K562 (cell line): ENCODE results near the gene RNU5D-1. TPM values are rescaled to one million over a fixed set of nuclear protein-coding genes. Genes with fewer than 3 reads are reported as not detected.

Experiments
- ASH1L ChIP-seq: fragments of 450-650 bp; IDR thresholded peaks from 2 replicates; pipeline ENCODE4 v1.6.1; 2018; ENCODE audit warnings: borderline replicate concordance, mild to moderate bottlenecking, low read depth; ENCODE audit not compliant: partially characterized antibody
- GTF2E2 ChIP-seq: fragments of 200-800 bp; sonication (Bioruptor generic); IDR thresholded peaks from 2 replicates; pipeline ENCODE4 v1.6.1; 2016; ENCODE audit warnings: missing genetic modification characterization, missing compliant biosample characterization
- POLR2A ChIP-seq: fragments of 450-650 bp; conservative IDR thresholded peaks from 2 replicates; pipeline ENCODE4 v1.6.1; 2016
- POLR2B ChIP-seq: fragments of 450-650 bp; IDR thresholded peaks from 2 replicates; pipeline ENCODE4 v1.6.1; 2018; ENCODE audit warnings: low read depth; ENCODE audit not compliant: partially characterized antibody
- POLR3G ChIP-seq: IDR thresholded peaks from 2 replicates; pipeline ENCODE4 v1.6.1; 2011; ENCODE audit not compliant: insufficient read length, insufficient replicate concordance; ENCODE audit errors: extremely low read depth
- SMARCE1 ChIP-seq: fragments of 450-650 bp; IDR thresholded peaks from 2 replicates; pipeline ENCODE4 v1.7.1; 2016; ENCODE audit warnings: mild to moderate bottlenecking
- TAF9B ChIP-seq: fragments of 450-650 bp; IDR thresholded peaks from 2 replicates; pipeline ENCODE4 v1.6.1; 2018; ENCODE audit warnings: mild to moderate bottlenecking; ENCODE audit not compliant: partially characterized antibody
- TCF7 ChIP-seq: sonication (generic); IDR thresholded peaks from 2 replicates; pipeline ENCODE4 v1.6.1; 2016; ENCODE audit warnings: antibody characterized with exemption, borderline replicate concordance
- TEAD2 ChIP-seq: fragments of 450-650 bp; IDR thresholded peaks from 2 replicates; pipeline ENCODE4 v1.6.1; 2016; ENCODE audit warnings: missing genetic modification characterization, control low read depth, missing compliant biosample characterization
- ZFP36 ChIP-seq: fragments of 150-350 bp; IDR thresholded peaks from 2 replicates; pipeline ENCODE4 v1.6.1; 2018; ENCODE audit warnings: low read length, low read depth; ENCODE audit not compliant: partially characterized antibody
- ZNF224 ChIP-seq: sonication (generic); formaldehyde crosslinking; IDR thresholded peaks from 2 replicates; pipeline ENCODE4 v1.8.0; 2022; ENCODE audit warnings: mild to moderate bottlenecking, missing genetic modification reagents
- ZNF280A ChIP-seq: fragments of 450-650 bp; IDR thresholded peaks from 2 replicates; pipeline ENCODE4 v1.6.1; 2018; ENCODE audit warnings: mild to moderate bottlenecking, low read depth; ENCODE audit not compliant: partially characterized antibody
- ZNF3 ChIP-seq: fragments of 250-450 bp; sonication (Bioruptor Pico); IDR thresholded peaks from 2 replicates; pipeline ENCODE4 v1.5.0; 2021; ENCODE audit warnings: mild to moderate bottlenecking, moderate library complexity
- ZNF316 ChIP-seq: fragments of 450-650 bp; IDR thresholded peaks from 2 replicates; pipeline ENCODE4 v1.6.1; 2016
- ZZZ3 ChIP-seq: fragments of 450-650 bp; IDR thresholded peaks from 2 replicates; pipeline ENCODE4 v1.6.1; 2016; ENCODE audit warnings: antibody characterized with exemption, mild to moderate bottlenecking, moderate library complexity
- polyA plus RNA-seq, 8 experiments: library from polyadenylated mRNA; depleted of rRNA in 4 of 8; stranded (reverse) in 5 of 8; unstranded in 3 of 8; fragments of >200 nt; fragmentation: Nextera tagmentation in 2 of 8; fragmentation: Illumina TruSeq in 1 of 8; extraction: Ambion mirVana in 2 of 8; extraction: Trizol in 1 of 8; gene quantifications; 2 replicates each; pipeline versions ENCODE4 v1.2.1 to v1.2.3, GENCODE V29; 2011 to 2014; ENCODE audit warnings: inconsistent platforms in 1 of 8, missing spikeins in 1 of 8
- total RNA-seq, 7 experiments: library from RNA; depleted of rRNA in 6 of 7; stranded (reverse); fragments of >200 nt in 6 of 7; fragmentation: Illumina TruSeq in 2 of 7; extraction: Trizol in 2 of 7; gene quantifications; 2 replicates each; pipeline versions ENCODE4 v1.2.1 to v1.2.3, GENCODE V29; 2011 to 2021; ENCODE audit warnings: low replicate concordance in 1 of 7
- TF ChIP-seq, protein P1 (sequence below): fragments of 250-450 bp; sonication (Bioruptor Pico); IDR thresholded peaks from 2 replicates; pipeline ENCODE4 v1.9.0; 2021; ENCODE audit warnings: mild to moderate bottlenecking, inconsistent platforms
- TF ChIP-seq, protein P2 (sequence below): fragments of 450-650 bp; IDR thresholded peaks from one replicate; pipeline ENCODE4 v1.6.1; 2018; ENCODE audit warnings: mild to moderate bottlenecking, moderate library complexity; ENCODE audit not compliant: partially characterized antibody
- TF ChIP-seq, protein P3 (sequence below): sonication (generic); formaldehyde crosslinking; IDR thresholded peaks from 2 replicates; pipeline ENCODE4 v1.8.0; 2022; ENCODE audit warnings: mild to moderate bottlenecking, missing genetic modification reagents
- TF ChIP-seq, protein P4 (sequence below): sonication (generic); formaldehyde crosslinking; IDR thresholded peaks from 2 replicates; pipeline ENCODE4 v1.8.0; 2023; ENCODE audit warnings: mild to moderate bottlenecking, missing genetic modification reagents

Gene RNU5D-1
- total and polyA plus RNA-seq, 9 of the 15 experiments (the other 6 are each of a cell fraction or from before 2014, with no cell fraction given), result under 0.01 TPM; not detected in 8

GRCh38 chr1:44775930-44776729 is 45.2 kb upstream of the RNU5D-1 start (continued):
- TF ChIP-seq ASH1L, result no peak
- TF ChIP-seq, protein P1, sequence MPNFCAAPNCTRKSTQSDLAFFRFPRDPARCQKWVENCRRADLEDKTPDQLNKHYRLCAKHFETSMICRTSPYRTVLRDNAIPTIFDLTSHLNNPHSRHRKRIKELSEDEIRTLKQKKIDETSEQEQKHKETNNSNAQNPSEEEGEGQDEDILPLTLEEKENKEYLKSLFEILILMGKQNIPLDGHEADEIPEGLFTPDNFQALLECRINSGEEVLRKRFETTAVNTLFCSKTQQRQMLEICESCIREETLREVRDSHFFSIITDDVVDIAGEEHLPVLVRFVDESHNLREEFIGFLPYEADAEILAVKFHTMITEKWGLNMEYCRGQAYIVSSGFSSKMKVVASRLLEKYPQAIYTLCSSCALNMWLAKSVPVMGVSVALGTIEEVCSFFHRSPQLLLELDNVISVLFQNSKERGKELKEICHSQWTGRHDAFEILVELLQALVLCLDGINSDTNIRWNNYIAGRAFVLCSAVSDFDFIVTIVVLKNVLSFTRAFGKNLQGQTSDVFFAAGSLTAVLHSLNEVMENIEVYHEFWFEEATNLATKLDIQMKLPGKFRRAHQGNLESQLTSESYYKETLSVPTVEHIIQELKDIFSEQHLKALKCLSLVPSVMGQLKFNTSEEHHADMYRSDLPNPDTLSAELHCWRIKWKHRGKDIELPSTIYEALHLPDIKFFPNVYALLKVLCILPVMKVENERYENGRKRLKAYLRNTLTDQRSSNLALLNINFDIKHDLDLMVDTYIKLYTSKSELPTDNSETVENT (CRISPR knock-in tag), result 0 out of 2 replicates have a peak, but pooled peaks have one; percentile 13
- TF ChIP-seq POLR2A, result no peak
- no peak for TF ChIP-seq ZFP36
- no peak for TF ChIP-seq POLR3G
- TF ChIP-seq, protein P2, sequence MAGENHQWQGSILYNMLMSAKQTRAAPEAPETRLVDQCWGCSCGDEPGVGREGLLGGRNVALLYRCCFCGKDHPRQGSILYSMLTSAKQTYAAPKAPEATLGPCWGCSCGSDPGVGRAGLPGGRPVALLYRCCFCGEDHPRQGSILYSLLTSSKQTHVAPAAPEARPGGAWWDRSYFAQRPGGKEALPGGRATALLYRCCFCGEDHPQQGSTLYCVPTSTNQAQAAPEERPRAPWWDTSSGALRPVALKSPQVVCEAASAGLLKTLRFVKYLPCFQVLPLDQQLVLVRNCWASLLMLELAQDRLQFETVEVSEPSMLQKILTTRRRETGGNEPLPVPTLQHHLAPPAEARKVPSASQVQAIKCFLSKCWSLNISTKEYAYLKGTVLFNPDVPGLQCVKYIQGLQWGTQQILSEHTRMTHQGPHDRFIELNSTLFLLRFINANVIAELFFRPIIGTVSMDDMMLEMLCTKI, result no peak
- TF ChIP-seq ZNF224 (CRISPR knock-in tag), result 0 out of 2 replicates have a peak, but pooled peaks have one; percentile 12
- no peak for TF ChIP-seq TAF9B
- TF ChIP-seq ZNF3, result no peak
- TF ChIP-seq ZZZ3, result no peak
- TF ChIP-seq ZNF316, result no peak
- TF ChIP-seq TEAD2 (tag), result no peak
- no peak for TF ChIP-seq ZNF280A
- TF ChIP-seq SMARCE1, result no peak
- TF ChIP-seq, protein P3, sequence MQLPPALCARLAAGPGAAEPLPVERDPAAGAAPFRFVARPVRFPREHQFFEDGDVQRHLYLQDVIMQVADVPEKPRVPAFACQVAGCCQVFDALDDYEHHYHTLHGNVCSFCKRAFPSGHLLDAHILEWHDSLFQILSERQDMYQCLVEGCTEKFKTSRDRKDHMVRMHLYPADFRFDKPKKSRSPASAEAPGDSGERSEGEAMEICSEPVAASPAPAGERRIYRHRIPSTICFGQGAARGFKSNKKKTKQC, result 0 out of 2 replicates have a peak, but pooled peaks have one; percentile 0
- TF ChIP-seq POLR2B, result no peak
- TF ChIP-seq GTF2E2 (tag), result no peak
- TF ChIP-seq, protein P4, sequence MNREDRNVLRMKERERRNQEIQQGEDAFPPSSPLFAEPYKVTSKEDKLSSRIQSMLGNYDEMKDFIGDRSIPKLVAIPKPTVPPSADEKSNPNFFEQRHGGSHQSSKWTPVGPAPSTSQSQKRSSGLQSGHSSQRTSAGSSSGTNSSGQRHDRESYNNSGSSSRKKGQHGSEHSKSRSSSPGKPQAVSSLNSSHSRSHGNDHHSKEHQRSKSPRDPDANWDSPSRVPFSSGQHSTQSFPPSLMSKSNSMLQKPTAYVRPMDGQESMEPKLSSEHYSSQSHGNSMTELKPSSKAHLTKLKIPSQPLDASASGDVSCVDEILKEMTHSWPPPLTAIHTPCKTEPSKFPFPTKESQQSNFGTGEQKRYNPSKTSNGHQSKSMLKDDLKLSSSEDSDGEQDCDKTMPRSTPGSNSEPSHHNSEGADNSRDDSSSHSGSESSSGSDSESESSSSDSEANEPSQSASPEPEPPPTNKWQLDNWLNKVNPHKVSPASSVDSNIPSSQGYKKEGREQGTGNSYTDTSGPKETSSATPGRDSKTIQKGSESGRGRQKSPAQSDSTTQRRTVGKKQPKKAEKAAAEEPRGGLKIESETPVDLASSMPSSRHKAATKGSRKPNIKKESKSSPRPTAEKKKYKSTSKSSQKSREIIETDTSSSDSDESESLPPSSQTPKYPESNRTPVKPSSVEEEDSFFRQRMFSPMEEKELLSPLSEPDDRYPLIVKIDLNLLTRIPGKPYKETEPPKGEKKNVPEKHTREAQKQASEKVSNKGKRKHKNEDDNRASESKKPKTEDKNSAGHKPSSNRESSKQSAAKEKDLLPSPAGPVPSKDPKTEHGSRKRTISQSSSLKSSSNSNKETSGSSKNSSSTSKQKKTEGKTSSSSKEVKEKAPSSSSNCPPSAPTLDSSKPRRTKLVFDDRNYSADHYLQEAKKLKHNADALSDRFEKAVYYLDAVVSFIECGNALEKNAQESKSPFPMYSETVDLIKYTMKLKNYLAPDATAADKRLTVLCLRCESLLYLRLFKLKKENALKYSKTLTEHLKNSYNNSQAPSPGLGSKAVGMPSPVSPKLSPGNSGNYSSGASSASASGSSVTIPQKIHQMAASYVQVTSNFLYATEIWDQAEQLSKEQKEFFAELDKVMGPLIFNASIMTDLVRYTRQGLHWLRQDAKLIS (CRISPR knock-in tag), result no peak; the same call in 1 of the 2 replicates
- no peak for TF ChIP-seq TCF7
